ENCODE data around the gene FBLN1. TPM values are rescaled to one million over a fixed set of nuclear protein-coding genes. Genes with fewer than 3 reads are reported as not detected.
A peak's percentile ranks its signal among the peaks of the same experiment; 100 is the strongest.

FBLN1 gene
- total RNA-seq, 1 experiment from 2014 or later, result 21.0 TPM

- H3K27me3 ChIP-seq, result no peaks in the 10 kb centered on the region
- no peaks in the 10 kb centered on the region for H3K4me1 ChIP-seq
- H3K4me3 ChIP-seq, result no peak overlapping the region
- no peak for DNase-seq
- H3K27ac ChIP-seq, result no peak overlapping the region
- no peaks in the 10 kb centered on the region for H3K9me3 ChIP-seq (replicated peaks)
- no peaks in the 10 kb centered on the region for H3K36me3 ChIP-seq
Observed at GRCh38 chr22:45505991-45506747, 3.5 kb downstream of the FBLN1 start.

GRCh38 chr22:45506816-45507360, 4.2 kb downstream of the FBLN1 start:
- no peak overlapping the region for H3K4me3 ChIP-seq
- DNase-seq, result no peak
- no peak overlapping the region for H3K27ac ChIP-seq
- H3K27me3 ChIP-seq, result no peaks in the 10 kb centered on the region
- H3K9me3 ChIP-seq (replicated peaks), result no peaks in the 10 kb centered on the region
- no peaks in the 10 kb centered on the region for H3K36me3 ChIP-seq
- H3K4me1 ChIP-seq, result peaks cover 5% of the 10 kb centered on the region; the same call in 1 of the 2 replicates

GRCh38 chr22:45507798-45508197, 5.1 kb downstream of the FBLN1 start:
- Histone ChIP-seq H3K4me1 (peaks cover 12% of the 10 kb centered on the region), H3K27me3 (no peaks in the 10 kb centered on the region), H3K4me3 (no peak overlapping the region), H3K36me3 (no peaks in the 10 kb centered on the region), H3K27ac (no peak overlapping the region), H3K9me3 (replicated peaks) (no peaks in the 10 kb centered on the region)
- no peak for DNase-seq

- no peaks in the 10 kb centered on the region for H3K9me3 ChIP-seq (replicated peaks)
- H3K27ac ChIP-seq, result no peak overlapping the region
- no peak overlapping the region for H3K4me3 ChIP-seq
- H3K4me1 ChIP-seq, result peaks cover 15% of the 10 kb centered on the region
- DNase-seq, result no peak
- H3K27me3 ChIP-seq, result no peaks in the 10 kb centered on the region
- no peaks in the 10 kb centered on the region for H3K36me3 ChIP-seq
Observed at GRCh38 chr22:45508814-45509213, 6.1 kb downstream of the FBLN1 start.

- H3K4me3 ChIP-seq, result no peak overlapping the region
- H3K9me3 ChIP-seq (replicated peaks), result no peaks in the 10 kb centered on the region
- no peak for DNase-seq
- H3K27ac ChIP-seq, result no peak overlapping the region
- no peaks in the 10 kb centered on the region; the same call in 1 of the 2 replicates for H3K27me3 ChIP-seq
- H3K4me1 ChIP-seq, result peaks cover 15% of the 10 kb centered on the region
- H3K36me3 ChIP-seq, result no peaks in the 10 kb centered on the region
Observed at GRCh38 chr22:45510376-45511232, 7.9 kb downstream of the FBLN1 start.

- Histone ChIP-seq H3K27ac (0 out of 2 replicates have a peak overlapping the region, but pooled peaks have one; percentile 21), H3K9me3 (replicated peaks) (no peaks in the 10 kb centered on the region), H3K4me3 (no peak overlapping the region), H3K36me3 (no peaks in the 10 kb centered on the region), H3K4me1 (peaks cover 15% of the 10 kb centered on the region), H3K27me3 (no peaks in the 10 kb centered on the region; the same call in 1 of the 2 replicates)
- DNase-seq, result peak; percentile 86 to 89
Observed at GRCh38 chr22:45511847-45512261, 9.2 kb downstream of the FBLN1 start.

- H3K4me1 ChIP-seq, result peaks cover 15% of the 10 kb centered on the region
- no peaks in the 10 kb centered on the region; the same call in 1 of the 2 replicates for H3K27me3 ChIP-seq
- H3K36me3 ChIP-seq, result no peaks in the 10 kb centered on the region
- no peaks in the 10 kb centered on the region for H3K9me3 ChIP-seq (replicated peaks)
- H3K27ac ChIP-seq, result no peak overlapping the region
- no peak for DNase-seq
- H3K4me3 ChIP-seq, result no peak overlapping the region
Observed at GRCh38 chr22:45512363-45512762, 9.7 kb downstream of the FBLN1 start.

- H3K27me3 ChIP-seq, result no peaks in the 10 kb centered on the region; the same call in 1 of the 2 replicates
- H3K27ac ChIP-seq, result no peak overlapping the region
- no peaks in the 10 kb centered on the region for H3K9me3 ChIP-seq (replicated peaks)
- peaks cover 15% of the 10 kb centered on the region for H3K4me1 ChIP-seq
- no peak overlapping the region for H3K4me3 ChIP-seq
- H3K36me3 ChIP-seq, result no peaks in the 10 kb centered on the region
- no peak for DNase-seq
Observed at GRCh38 chr22:45515676-45516075, 13.0 kb downstream of the FBLN1 start.

GRCh38 chr22:45516163-45516562, 13.5 kb downstream of the FBLN1 start:
- H3K27me3 ChIP-seq, result no peaks in the 10 kb centered on the region; the same call in 1 of the 2 replicates
- no peak overlapping the region for H3K27ac ChIP-seq
- no peaks in the 10 kb centered on the region for H3K9me3 ChIP-seq (replicated peaks)
- H3K4me3 ChIP-seq, result no peak overlapping the region
- no peak for DNase-seq
- peaks cover 15% of the 10 kb centered on the region for H3K4me1 ChIP-seq
- H3K36me3 ChIP-seq, result no peaks in the 10 kb centered on the region

- H3K4me1 ChIP-seq, result peaks cover 9% of the 10 kb centered on the region
- H3K9me3 ChIP-seq (replicated peaks), result no peaks in the 10 kb centered on the region
Observed at GRCh38 chr22:45516923-45517675, 14.4 kb downstream of the FBLN1 start.

GRCh38 chr22:45518136-45518535, 15.5 kb downstream of the FBLN1 start:
- Histone ChIP-seq H3K36me3 (no peaks in the 10 kb centered on the region), H3K4me3 (no peak overlapping the region), H3K27ac (no peak overlapping the region), H3K4me1 (no peaks in the 10 kb centered on the region), H3K27me3 (no peaks in the 10 kb centered on the region; the same call in 1 of the 2 replicates), H3K9me3 (replicated peaks) (no peaks in the 10 kb centered on the region)
- no peak for DNase-seq

More at GRCh38 chr22:45516923-45517675, 14.4 kb downstream of the FBLN1 start:
- no peak overlapping the region for H3K4me3 ChIP-seq
- H3K27ac ChIP-seq, result no peak overlapping the region
- H3K36me3 ChIP-seq, result no peaks in the 10 kb centered on the region
- no peak for DNase-seq
- H3K27me3 ChIP-seq, result no peaks in the 10 kb centered on the region; the same call in 1 of the 2 replicates

- Histone ChIP-seq H3K4me1 (no peaks in the 10 kb centered on the region), H3K4me3 (no peak overlapping the region), H3K27ac (no peak overlapping the region), H3K36me3 (no peaks in the 10 kb centered on the region), H3K27me3 (no peaks in the 10 kb centered on the region; the same call in 1 of the 2 replicates), H3K9me3 (replicated peaks) (no peaks in the 10 kb centered on the region)
- no peak for DNase-seq
Observed at GRCh38 chr22:45518580-45518991, 15.9 kb downstream of the FBLN1 start.

GRCh38 chr22:45521178-45521577, 18.5 kb downstream of the FBLN1 start:
- Histone ChIP-seq H3K4me3 (no peak overlapping the region), H3K36me3 (no peaks in the 10 kb centered on the region), H3K9me3 (replicated peaks) (no peaks in the 10 kb centered on the region), H3K27ac (no peak overlapping the region), H3K27me3 (no peaks in the 10 kb centered on the region), H3K4me1 (no peaks in the 10 kb centered on the region)
- DNase-seq, result no peak

- Histone ChIP-seq H3K4me3 (no peak overlapping the region), H3K27ac (no peak overlapping the region), H3K27me3 (no peaks in the 10 kb centered on the region), H3K9me3 (replicated peaks) (no peaks in the 10 kb centered on the region), H3K36me3 (no peaks in the 10 kb centered on the region), H3K4me1 (no peaks in the 10 kb centered on the region)
- DNase-seq, result no peak
Observed at GRCh38 chr22:45522462-45522861, 19.8 kb downstream of the FBLN1 start.
